BJ (cell line): ENCODE data around the gene LIMA1. TPM values are rescaled to one million over a fixed set of nuclear protein-coding genes. Genes with fewer than 3 reads are reported as not detected.
"Not testable (repeated sequence)": the region's sequence is repeated elsewhere in the genome, so short reads cannot be mapped to it uniquely, and the experiment has no call there.

Experiments used
- CTCF ChIA-PET: fragments of 350-600 bp; formaldehyde crosslinking; extraction: SDS; loops from one replicate; lab custom pipeline; 2021; ENCODE audit warnings: antibody characterized with exemption, inconsistent platforms; lab: Yijun Ruan, JAX
- POLR2A ChIA-PET: fragments of 300-600 bp; sonication (Branson Sonifier 250); formaldehyde crosslinking; extraction: SDS; loops from one replicate; lab custom pipeline; 2021; ENCODE audit warnings: antibody characterized with exemption; lab: Charles Lee
- DNase-seq: peaks from one replicate; pipeline ENCODE4 v3.0.0-alpha.2; 2011; ENCODE audit warnings: low read depth
- H3K27me3 ChIP-seq: 2 replicates; pipeline ENCODE4 v1.6.0; 2011; ENCODE audit warnings: low read length; ENCODE audit not compliant: control insufficient read depth, insufficient read depth
- H3K36me3 ChIP-seq: 2 replicates; pipeline ENCODE4 v1.5.1; 2011; ENCODE audit warnings: low read length; ENCODE audit not compliant: control insufficient read depth, insufficient read depth
- H3K4me3 ChIP-seq: 2 replicates; pipeline ENCODE4 v1.5.1; 2011; ENCODE audit warnings: low read depth, mild to moderate bottlenecking, control low read depth, low read length
- polyA plus RNA-seq: library from polyadenylated mRNA; depleted of rRNA; stranded (reverse); fragments of >200 nt; gene quantifications from 2 replicates; pipeline ENCODE4 v1.2.3, GENCODE V29; 2011
- TF ChIP-seq, protein P1 (sequence below): IDR thresholded peaks from 2 replicates; pipeline ENCODE4 v1.5.1; 2011; ENCODE audit warnings: low read depth, mild to moderate bottlenecking, control low read depth, inconsistent platforms, low read length, moderate library complexity; ENCODE audit not compliant: insufficient read depth

The LIMA1 gene
- polyA plus RNA-seq, 1 experiment: 368 TPM

DNA sequence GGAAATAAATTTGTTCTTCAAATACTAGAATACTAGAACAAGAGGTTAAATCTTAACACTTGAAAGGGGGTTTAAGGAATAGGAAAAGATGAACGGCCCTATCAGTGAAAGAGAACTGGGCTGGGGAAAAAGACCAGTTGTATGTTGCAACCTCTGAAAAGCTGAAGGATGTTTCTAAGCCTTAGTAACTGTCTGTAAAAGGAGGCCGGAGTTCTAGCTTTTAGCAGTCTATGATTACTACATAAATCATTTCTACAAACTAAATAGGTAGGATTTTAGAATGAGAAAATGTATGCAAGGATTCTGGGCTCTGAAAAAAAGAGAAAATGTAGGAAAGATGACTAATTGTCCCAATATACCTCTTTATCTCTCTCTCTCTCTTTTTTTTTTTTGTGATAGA is 121.1 kb downstream of the LIMA1 start:
- POLR2A ChIA-PET: interaction anchor here (0.7 kb wide), 1 partner anchor 16 kb away, joined by 6 read pairs; no protein-coding TSS in a partner anchor

DNA sequence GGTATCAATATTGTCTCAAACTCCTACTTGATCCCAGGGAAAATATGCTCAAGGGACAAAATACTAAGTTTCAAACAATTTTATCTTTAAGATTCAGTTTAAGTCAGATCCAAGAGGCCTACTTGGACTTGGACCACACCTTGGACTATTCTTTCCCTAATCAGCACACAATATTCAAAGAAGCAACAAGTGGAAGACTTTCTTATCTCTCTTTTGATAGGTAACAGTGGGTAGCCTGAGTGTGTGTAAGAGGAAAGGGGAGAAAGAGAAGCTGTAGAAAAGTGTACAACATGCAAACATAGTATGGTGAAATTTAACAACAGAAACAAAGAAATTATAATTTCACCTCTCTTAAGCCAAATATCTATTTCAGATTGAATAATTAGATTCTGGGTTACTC is 122.7 kb downstream of the LIMA1 start:
- Histone ChIP-seq H3K27me3 (no peaks in the 10 kb centered on the region), H3K36me3 (no peaks in the 10 kb centered on the region), H3K4me3 (no peak overlapping the region)
- no peak for DNase-seq
- POLR2A ChIA-PET: no interaction called here
- CTCF ChIA-PET: interaction anchor here (1.1 kb wide), 1 partner anchor 49 kb away, joined by 3 read pairs; no protein-coding TSS in a partner anchor
- TF ChIP-seq, protein P1, sequence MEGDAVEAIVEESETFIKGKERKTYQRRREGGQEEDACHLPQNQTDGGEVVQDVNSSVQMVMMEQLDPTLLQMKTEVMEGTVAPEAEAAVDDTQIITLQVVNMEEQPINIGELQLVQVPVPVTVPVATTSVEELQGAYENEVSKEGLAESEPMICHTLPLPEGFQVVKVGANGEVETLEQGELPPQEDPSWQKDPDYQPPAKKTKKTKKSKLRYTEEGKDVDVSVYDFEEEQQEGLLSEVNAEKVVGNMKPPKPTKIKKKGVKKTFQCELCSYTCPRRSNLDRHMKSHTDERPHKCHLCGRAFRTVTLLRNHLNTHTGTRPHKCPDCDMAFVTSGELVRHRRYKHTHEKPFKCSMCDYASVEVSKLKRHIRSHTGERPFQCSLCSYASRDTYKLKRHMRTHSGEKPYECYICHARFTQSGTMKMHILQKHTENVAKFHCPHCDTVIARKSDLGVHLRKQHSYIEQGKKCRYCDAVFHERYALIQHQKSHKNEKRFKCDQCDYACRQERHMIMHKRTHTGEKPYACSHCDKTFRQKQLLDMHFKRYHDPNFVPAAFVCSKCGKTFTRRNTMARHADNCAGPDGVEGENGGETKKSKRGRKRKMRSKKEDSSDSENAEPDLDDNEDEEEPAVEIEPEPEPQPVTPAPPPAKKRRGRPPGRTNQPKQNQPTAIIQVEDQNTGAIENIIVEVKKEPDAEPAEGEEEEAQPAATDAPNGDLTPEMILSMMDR: no peak

More for the DNA sequence above, 121.1 kb downstream of the LIMA1 start:
- CTCF ChIA-PET: interaction anchor here (0.9 to 3.5 kb wide), 3 partner anchors 51 to 88 kb away, joined by 3 to 15 read pairs (median 5); partner anchors contain the start of gene COX14
- Histone ChIP-seq H3K27me3 (no peaks in the 10 kb centered on the region), H3K4me3 (no peak overlapping the region), H3K36me3 (no peaks in the 10 kb centered on the region)
- TF ChIP-seq, protein P1: no peak
- no peak for DNase-seq

DNA sequence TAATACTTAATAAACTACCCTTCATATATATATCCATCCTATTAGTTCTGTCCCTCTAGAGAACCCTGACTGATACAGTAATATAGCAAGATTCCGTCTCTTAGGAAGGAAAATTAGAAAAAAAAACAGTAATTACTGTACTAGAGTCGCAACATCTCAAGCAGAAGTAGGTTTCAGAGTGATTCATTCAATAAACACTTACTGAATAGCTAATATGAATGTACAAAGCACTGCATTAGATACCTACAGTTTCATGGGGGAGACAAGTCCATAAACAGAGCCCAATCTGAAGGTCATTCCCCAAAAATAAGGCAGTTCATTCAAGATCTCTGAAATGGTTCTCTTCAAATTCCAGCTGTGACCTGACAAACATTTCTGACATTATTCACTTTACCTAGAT is 126.1 kb downstream of the LIMA1 start:
- TF ChIP-seq, protein P1: no peak
- Histone ChIP-seq H3K4me3 (no peak overlapping the region), H3K27me3 (no peaks in the 10 kb centered on the region), H3K36me3 (no peaks in the 10 kb centered on the region)
- POLR2A ChIA-PET: interaction anchor here (0.6 to 1.0 kb wide), 3 partner anchors 11 to 47 kb away, joined by 3 to 5 read pairs (median 3); no protein-coding TSS in a partner anchor
- CTCF ChIA-PET: interaction anchor here (0.6 to 1.0 kb wide), 5 partner anchors 9 to 191 kb away, joined by 3 read pairs; partner anchors contain the start of gene COX14
- no peak for DNase-seq

DNA sequence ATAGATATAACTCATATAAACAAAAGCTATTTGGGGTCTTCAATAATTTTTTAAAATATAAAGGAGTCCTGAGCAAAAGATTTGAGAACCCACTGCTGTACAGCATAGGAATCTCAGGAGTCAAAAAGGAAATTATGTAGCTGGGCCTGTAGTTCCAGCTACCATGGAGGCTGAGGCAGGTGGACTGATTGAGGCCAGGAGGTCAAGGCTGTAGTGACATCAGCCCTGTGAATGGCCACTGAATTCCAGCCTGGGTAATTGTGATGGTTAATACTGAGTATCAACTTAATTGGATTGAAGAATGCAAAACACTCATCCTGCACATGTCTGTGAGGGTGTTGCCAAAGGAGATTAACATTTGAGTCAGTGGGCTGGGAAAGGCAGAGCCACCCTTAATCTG is 126.7 kb downstream of the LIMA1 start:
- Histone ChIP-seq H3K36me3 (no peaks in the 10 kb centered on the region), H3K4me3 (no peak overlapping the region), H3K27me3 (no peaks in the 10 kb centered on the region)
- ChIA-PET CTCF (interaction anchor here (0.7 to 1.5 kb wide), 4 partner anchors 18 to 159 kb away, joined by 3 to 4 read pairs (median 3); partner anchors contain the start of gene COX14), POLR2A (interaction anchor here (1.0 kb wide), 1 partner anchor 45 kb away, joined by 5 read pairs; no protein-coding TSS in a partner anchor)
- TF ChIP-seq, protein P1: no peak
- no peak for DNase-seq

DNA sequence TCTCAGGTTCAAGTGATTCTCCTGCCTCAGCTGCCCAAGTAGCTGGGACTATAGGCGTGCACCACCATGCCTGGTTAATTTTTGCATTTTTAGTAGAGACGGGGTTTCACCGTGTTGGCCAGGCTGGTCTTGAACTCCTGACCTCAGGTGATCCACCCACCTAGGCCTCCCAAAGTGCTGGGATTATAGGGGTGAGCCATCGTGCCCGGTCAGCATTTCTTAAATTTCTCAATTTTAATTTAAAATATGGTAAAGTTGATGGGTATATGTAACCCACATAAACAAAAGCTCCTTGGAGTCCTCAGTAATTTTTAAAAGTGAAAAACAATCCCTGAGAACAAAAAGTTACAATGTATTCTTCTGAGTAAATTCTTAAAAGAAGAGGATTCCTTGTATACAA is 128.4 kb downstream of the LIMA1 start:
- H3K36me3 ChIP-seq, POLR2A ChIA-PET, DNase-seq, H3K27me3 ChIP-seq, H3K4me3 ChIP-seq: not testable (repeated sequence)
- CTCF ChIA-PET: interaction anchor here (1.0 to 1.2 kb wide), 4 partner anchors 9 to 80 kb away, joined by 3 to 9 read pairs (median 4); no protein-coding TSS in a partner anchor
